ENCODE results near the gene DIS3L2. TPM values are rescaled to one million over a fixed set of nuclear protein-coding genes. Genes with fewer than 3 reads are reported as not detected.

The DIS3L2 gene
- total and polyA plus RNA-seq, 2 of the 4 experiments (the other 2 are of a cell fraction) = 14.7 to 19.2 TPM

- ATAC-seq (ENCODE audit: low read depth) = no peak
- ChIA-PET POLR2A (ENCODE audit: unreplicated experiment) (no interaction called here), CTCF (no interaction called here)
- no peak for DNase-seq
- H2BK5ac ChIP-seq (ENCODE audit: low read depth, low read length, poor library complexity, severe bottlenecking) = no peak overlapping the region
- H3K4me1 ChIP-seq (ENCODE audit: control insufficient read depth, insufficient read depth, low read length) = no peaks in the 10 kb centered on the region
- no peak overlapping the region for H4K5ac ChIP-seq (ENCODE audit: low read depth, low read length)
- H2BK20ac ChIP-seq (ENCODE audit: low read depth, low read length) = no peak overlapping the region
- no peaks in the 10 kb centered on the region for H3K36me3 ChIP-seq (ENCODE audit: control insufficient read depth, insufficient read depth, low read length)
- in situ Hi-C loops (cut with MboI; ENCODE audit: low sequenced_read_pairs) (no loop called here), intact Hi-C loops (cut with micrococcal nuclease) (no loop called here), dilution Hi-C loops (cut with HindIII; ENCODE audit: low sequenced_read_pairs, unreplicated experiment) (no loop called here)
- peaks cover 25% of the 10 kb centered on the region for H3K27me3 ChIP-seq (ENCODE audit: control insufficient read depth, insufficient read depth, low read length)
- H2BK15ac ChIP-seq (ENCODE audit: low read depth, low read length) = no peak overlapping the region
- H3K79me1 ChIP-seq (ENCODE audit: low read depth in 1 of 2, low read length in 2 of 2) = no peaks in the 10 kb centered on the region
- no peaks in the 10 kb centered on the region for H4K20me1 ChIP-seq (ENCODE audit: insufficient read depth, low read length)
- H2AK5ac ChIP-seq (ENCODE audit: low read depth, low read length) = no peak overlapping the region
- H3K9ac ChIP-seq (ENCODE audit: low read depth, low read length) = no peak overlapping the region
- no peak overlapping the region for H3K4me3 ChIP-seq (ENCODE audit: insufficient read depth, low read depth, low read length)
- no peak overlapping the region for H3K56ac ChIP-seq (ENCODE audit: extremely low read depth, insufficient read depth, low read length)
- H2AFZ ChIP-seq (replicated peaks; ENCODE audit: low read length, poor library complexity) = no peak overlapping the region
- no peak overlapping the region for H3K18ac ChIP-seq (ENCODE audit: low read depth, low read length)
- no TSS peak for BruUV-seq (replicated peaks)
- WGBS, 2 experiments (ENCODE audit: extremely low coverage in 2 of 2, insufficient read length in 1 of 2) = 75% methylated on average over 4 of the region's 12 CpGs; no CpG with 5 or more reads in 1 of the 2 experiments
- H2AK9ac ChIP-seq (replicated peaks; ENCODE audit: low read depth, low read length, poor library complexity) = no peak overlapping the region
- no peak overlapping the region for H3K14ac ChIP-seq (replicated peaks; ENCODE audit: low read depth, low read length)
- H3K27ac ChIP-seq (ENCODE audit: insufficient read depth, low read length) = no peak overlapping the region
- no peaks in the 10 kb centered on the region for H3K9me3 ChIP-seq (ENCODE audit: control insufficient read depth, insufficient read depth, low read length)
- H3K9me1 ChIP-seq (ENCODE audit: insufficient read depth, low read length) = no peaks in the 10 kb centered on the region; the same call in 1 of the 2 replicates
- no peak overlapping the region for H4K8ac ChIP-seq (ENCODE audit: low read depth in 2 of 2, low read length in 2 of 2)
- H4K91ac ChIP-seq (ENCODE audit: insufficient read depth, low read depth, low read length) = no peak overlapping the region
- H3K23ac ChIP-seq (ENCODE audit: low read depth, low read length) = no peak overlapping the region
- no peak overlapping the region for H3K4me2 ChIP-seq (ENCODE audit: low read depth, low read length)
- no peak overlapping the region for H3K4ac ChIP-seq (ENCODE audit: low read depth, low read length)
- TF ChIP-seq MXI1 (IDR thresholded peaks at IDR 0.05; ENCODE audit: borderline replicate concordance, low read depth, low read length) (no peak), RAD21 (IDR thresholded peaks at IDR 0.05; ENCODE audit: low read length) (no peak), BHLHE40 (IDR thresholded peaks at IDR 0.05; ENCODE audit: low read depth, low read length) (no peak), POLR2A (IDR thresholded peaks at IDR 0.05; ENCODE audit: low read depth, low read length) (no peak), RFX5 (IDR thresholded peaks at IDR 0.05; ENCODE audit: low read depth, low read length) (no peak), CHD1 (IDR thresholded peaks at IDR 0.05; ENCODE audit: low read depth, low read length) (no peak), NFE2L2 (IDR thresholded peaks at IDR 0.05; ENCODE audit: low read depth, low read length) (no peak), MAFK (IDR thresholded peaks at IDR 0.05; ENCODE audit: low read depth, low read length) (no peak), FOS (IDR thresholded peaks at IDR 0.05; ENCODE audit: low read depth, low read length) (no peak), SMC3 (IDR thresholded peaks at IDR 0.05; ENCODE audit: low read depth, low read length) (no peak), CEBPB (IDR thresholded peaks at IDR 0.05; ENCODE audit: low read depth, low read length) (no peak), RCOR1 (IDR thresholded peaks at IDR 0.05; ENCODE audit: insufficient replicate concordance, low read length) (no peak), MAZ (IDR thresholded peaks at IDR 0.05; ENCODE audit: borderline replicate concordance, low read depth, low read length) (no peak)
- TF ChIP-seq, protein P1, sequence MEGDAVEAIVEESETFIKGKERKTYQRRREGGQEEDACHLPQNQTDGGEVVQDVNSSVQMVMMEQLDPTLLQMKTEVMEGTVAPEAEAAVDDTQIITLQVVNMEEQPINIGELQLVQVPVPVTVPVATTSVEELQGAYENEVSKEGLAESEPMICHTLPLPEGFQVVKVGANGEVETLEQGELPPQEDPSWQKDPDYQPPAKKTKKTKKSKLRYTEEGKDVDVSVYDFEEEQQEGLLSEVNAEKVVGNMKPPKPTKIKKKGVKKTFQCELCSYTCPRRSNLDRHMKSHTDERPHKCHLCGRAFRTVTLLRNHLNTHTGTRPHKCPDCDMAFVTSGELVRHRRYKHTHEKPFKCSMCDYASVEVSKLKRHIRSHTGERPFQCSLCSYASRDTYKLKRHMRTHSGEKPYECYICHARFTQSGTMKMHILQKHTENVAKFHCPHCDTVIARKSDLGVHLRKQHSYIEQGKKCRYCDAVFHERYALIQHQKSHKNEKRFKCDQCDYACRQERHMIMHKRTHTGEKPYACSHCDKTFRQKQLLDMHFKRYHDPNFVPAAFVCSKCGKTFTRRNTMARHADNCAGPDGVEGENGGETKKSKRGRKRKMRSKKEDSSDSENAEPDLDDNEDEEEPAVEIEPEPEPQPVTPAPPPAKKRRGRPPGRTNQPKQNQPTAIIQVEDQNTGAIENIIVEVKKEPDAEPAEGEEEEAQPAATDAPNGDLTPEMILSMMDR (conservative IDR thresholded peaks at IDR 0.05; ENCODE audit: low read depth, low read length) = no peak
- TF ChIP-seq, protein P2, sequence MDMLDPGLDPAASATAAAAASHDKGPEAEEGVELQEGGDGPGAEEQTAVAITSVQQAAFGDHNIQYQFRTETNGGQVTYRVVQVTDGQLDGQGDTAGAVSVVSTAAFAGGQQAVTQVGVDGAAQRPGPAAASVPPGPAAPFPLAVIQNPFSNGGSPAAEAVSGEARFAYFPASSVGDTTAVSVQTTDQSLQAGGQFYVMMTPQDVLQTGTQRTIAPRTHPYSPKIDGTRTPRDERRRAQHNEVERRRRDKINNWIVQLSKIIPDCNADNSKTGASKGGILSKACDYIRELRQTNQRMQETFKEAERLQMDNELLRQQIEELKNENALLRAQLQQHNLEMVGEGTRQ (IDR thresholded peaks at IDR 0.05; ENCODE audit: low read depth, low read length) = no peak
- TF ChIP-seq, protein P3, sequence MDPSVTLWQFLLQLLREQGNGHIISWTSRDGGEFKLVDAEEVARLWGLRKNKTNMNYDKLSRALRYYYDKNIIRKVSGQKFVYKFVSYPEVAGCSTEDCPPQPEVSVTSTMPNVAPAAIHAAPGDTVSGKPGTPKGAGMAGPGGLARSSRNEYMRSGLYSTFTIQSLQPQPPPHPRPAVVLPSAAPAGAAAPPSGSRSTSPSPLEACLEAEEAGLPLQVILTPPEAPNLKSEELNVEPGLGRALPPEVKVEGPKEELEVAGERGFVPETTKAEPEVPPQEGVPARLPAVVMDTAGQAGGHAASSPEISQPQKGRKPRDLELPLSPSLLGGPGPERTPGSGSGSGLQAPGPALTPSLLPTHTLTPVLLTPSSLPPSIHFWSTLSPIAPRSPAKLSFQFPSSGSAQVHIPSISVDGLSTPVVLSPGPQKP (IDR thresholded peaks at IDR 0.05; ENCODE audit: borderline replicate concordance, low read depth, low read length) = no peak
- no peak overlapping the region for H2BK120ac ChIP-seq (ENCODE audit: low read depth, low read length)
Measured at GRCh38 chr2:231941673-231942072, 19.8 kb upstream of the DIS3L2 start.
